K562 (cell line): Measurements from ENCODE around the gene PSMB11. TPM values are rescaled to one million over a fixed set of nuclear protein-coding genes. Genes with fewer than 3 reads are reported as not detected.

Source experiments
- ATAC-seq: fragments of 200-7000 bp; cut with Tn5 transposase; 3 replicates; pipeline ENCODE4 v1.9.1; 2020; ENCODE audit warnings: moderate library complexity
- BruUV-seq: library from RNA; stranded (reverse); fragments of 400-500 nt; replicated peaks from 2 replicates; lab custom pipeline; 2021; lab: Mats Ljungman, UMichigan
- CTCF ChIA-PET: fragments of 300-600 bp; formaldehyde crosslinking; extraction: SDS; loops from one replicate; lab custom pipeline; 2021; ENCODE audit warnings: low intra/inter-chr PET ratio; lab: Yijun Ruan, JAX
- POLR2A ChIA-PET: fragments of 300-600, 350-650 bp; sonication (Branson Sonifier 250); formaldehyde crosslinking; extraction: SDS; loops from one replicate; lab custom pipeline; 2021; ENCODE audit warnings: antibody characterized with exemption, inconsistent platforms; lab: Yijun Ruan, JAX
- DNase-seq, 4 experiments: peaks; one replicate each; pipeline versions ENCODE4 v3.0.0 to v3.0.0-alpha.2; 2011 to 2018; ENCODE audit warnings: low spot score in 3 of 4, mixed read lengths in 3 of 4; ENCODE audit errors: extremely low read depth in 1 of 4
- FAIRE-seq: peaks from 2 replicates; lab custom pipeline; 2011; peaks lifted over from hg19 to GRCh38; lab: Jason Lieb, UNC
- H2AFZ ChIP-seq: 2 replicates; pipeline ENCODE4 v1.6.0; 2011; ENCODE audit warnings: low read depth, low read length, control low read depth, inconsistent platforms
- H3K27ac ChIP-seq: fragments of 200-600 bp; 3 replicates; pipeline ENCODE4 v1.8.0; 2011; ENCODE audit warnings: low read depth, mild to moderate bottlenecking, control low read depth, inconsistent platforms, low read length, moderate library complexity, mixed read lengths; ENCODE audit errors: extremely low read depth
- H3K27me3 ChIP-seq, 2 experiments: fragments of 300-600 bp in 1 of 2; 2 replicates in 1 of 2; 3 replicates in 1 of 2; pipeline versions ENCODE4 v1.6.0 to v1.8.0; 2011; ENCODE audit warnings: inconsistent platforms in 2 of 2, low read length in 2 of 2, mild to moderate bottlenecking in 1 of 2, mixed read lengths in 1 of 2, moderate library complexity in 1 of 2; ENCODE audit not compliant: control insufficient read depth in 2 of 2, insufficient read depth in 2 of 2
- H3K36me3 ChIP-seq: fragments of 300-600 bp; 3 replicates; pipeline ENCODE4 v1.8.0; 2011; ENCODE audit warnings: mild to moderate bottlenecking, low read length, inconsistent platforms; ENCODE audit not compliant: control insufficient read depth, insufficient read depth
- H3K4me1 ChIP-seq, 2 experiments: fragments of 200-600 bp in 1 of 2; replicated peaks in 1 of 2; 2 replicates in 1 of 2; 3 replicates in 1 of 2; pipeline versions ENCODE4 v1.5.1 to v1.8.0; 2011; ENCODE audit warnings: inconsistent platforms in 2 of 2, low read length in 2 of 2, mild to moderate bottlenecking in 1 of 2, mixed read lengths in 1 of 2, moderate library complexity in 1 of 2; ENCODE audit not compliant: control insufficient read depth in 2 of 2, insufficient read depth in 2 of 2
- H3K4me2 ChIP-seq: 2 replicates; pipeline ENCODE4 v1.6.1; 2011; ENCODE audit warnings: low read length, control low read depth, inconsistent platforms, mixed read lengths; ENCODE audit not compliant: insufficient read depth
- H3K4me3 ChIP-seq: fragments of 200-600 bp; sonication (generic), shearing (Covaris generic); 2 replicates; pipeline ENCODE4 v1.5.1; 2016; ENCODE audit warnings: control low read depth, inconsistent platforms
- H3K79me2 ChIP-seq: fragments of 200-600 bp; 3 replicates; pipeline ENCODE4 v1.8.0; 2011; ENCODE audit warnings: low read length, inconsistent platforms; ENCODE audit not compliant: control insufficient read depth, insufficient read depth
- H3K9ac ChIP-seq, 2 experiments: 2 replicates each; pipeline versions ENCODE4 v1.6.0 to v1.6.1; 2011; ENCODE audit warnings: low read depth in 2 of 2, low read length in 2 of 2, control low read depth in 1 of 2, inconsistent platforms in 1 of 2, mild to moderate bottlenecking in 1 of 2, mixed read lengths in 1 of 2; ENCODE audit not compliant: insufficient read depth in 1 of 2
- H3K9me1 ChIP-seq: one replicate; pipeline ENCODE4 v1.6.0; 2011; ENCODE audit warnings: inconsistent platforms, mild to moderate bottlenecking, low read length, moderate library complexity; ENCODE audit not compliant: control insufficient read depth, insufficient read depth
- H3K9me3 ChIP-seq: replicated peaks from 2 replicates; pipeline ENCODE4 v1.5.1; 2011; ENCODE audit warnings: low read depth, low read length, inconsistent platforms; ENCODE audit not compliant: control insufficient read depth, insufficient read depth
- H4K20me1 ChIP-seq: replicated peaks from 2 replicates; pipeline ENCODE4 v1.6.1; 2011; ENCODE audit warnings: low read length, inconsistent platforms, mixed read lengths; ENCODE audit not compliant: control insufficient read depth, insufficient read depth
- FOXA1 ChIP-seq: fragments of 450-650 bp; IDR thresholded peaks from 2 replicates; pipeline ENCODE4 v1.6.1; 2016; ENCODE audit warnings: mild to moderate bottlenecking, borderline replicate concordance
- WGBS: fragments of 100-300 bp; shearing (Covaris generic); methylation state at CpG from one replicate; pipeline ENCODE4 v1.1.6; 2016; ENCODE audit warnings: low coverage, mixed read lengths; ENCODE audit not compliant: insufficient coverage; ENCODE audit errors: missing lambda C conversion rate; 5-methylcytosine and 5-hydroxymethylcytosine counted together
- in situ Hi-C: fragments of 300-500 bp; cut with MboI; formaldehyde crosslinking; loops from 4 replicates; pipeline ENCODE4 v1.15.0; 2018; ENCODE audit warnings: inconsistent platforms, mixed read lengths
- intact Hi-C: fragments of 100-400 bp; cut with micrococcal nuclease; formaldehyde crosslinking; loops from 2 replicates; pipeline ENCODE4 v1.14.2; 2022
- polyA plus RNA-seq, 8 experiments: library from polyadenylated mRNA; depleted of rRNA in 4 of 8; stranded (reverse) in 5 of 8; unstranded in 3 of 8; fragments of >200 nt; fragmentation: Nextera tagmentation in 2 of 8; fragmentation: Illumina TruSeq in 1 of 8; extraction: Ambion mirVana in 2 of 8; extraction: Trizol in 1 of 8; gene quantifications; 2 replicates each; pipeline versions ENCODE4 v1.2.1 to v1.2.3, GENCODE V29; 2011 to 2014; ENCODE audit warnings: inconsistent platforms in 1 of 8, missing spikeins in 1 of 8
- total RNA-seq, 7 experiments: library from RNA; depleted of rRNA in 6 of 7; stranded (reverse); fragments of >200 nt in 6 of 7; fragmentation: Illumina TruSeq in 2 of 7; extraction: Trizol in 2 of 7; gene quantifications; 2 replicates each; pipeline versions ENCODE4 v1.2.1 to v1.2.3, GENCODE V29; 2011 to 2021; ENCODE audit warnings: low replicate concordance in 1 of 7
- TF ChIP-seq, protein P1 (sequence below): fragments of 200-600 bp; sonication (generic); IDR thresholded peaks from one replicate; pipeline ENCODE4 v1.6.1; 2012; ENCODE audit warnings: mild to moderate bottlenecking, low read depth, low read length, inconsistent platforms
- TF ChIP-seq, protein P2 (sequence below): fragments of 250-450 bp; sonication (Bioruptor Pico); IDR thresholded peaks from 2 replicates; pipeline ENCODE4 v1.4.0; 2020; ENCODE audit warnings: mild to moderate bottlenecking, moderate library complexity

PSMB11 gene
- total and polyA plus RNA-seq, 9 of the 15 experiments (the other 6 are each of a cell fraction or from before 2014, with no cell fraction given) = not detected

DNA sequence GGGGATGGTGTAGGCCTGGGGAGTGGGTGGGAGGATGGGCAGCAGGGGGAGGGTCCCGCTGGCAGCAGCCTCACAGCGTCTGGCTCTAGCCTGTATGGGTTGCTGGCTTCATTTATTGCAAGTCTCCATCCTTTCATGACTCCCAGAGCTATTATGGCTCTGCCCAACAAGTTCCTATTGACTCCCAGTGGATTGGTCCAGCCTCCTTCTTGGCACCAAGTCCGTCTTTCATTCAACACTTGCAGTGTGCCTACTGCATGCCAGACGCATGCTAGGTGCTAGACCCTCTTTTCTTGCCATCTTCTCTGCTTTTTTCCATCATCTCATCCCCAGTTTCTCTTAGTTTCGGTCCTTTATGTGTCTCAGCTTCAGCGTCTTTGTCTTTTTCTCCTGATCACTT lies 1.1 kb downstream of the PSMB11 start:
- no peak overlapping the region for H2AFZ ChIP-seq
- H3K27me3 ChIP-seq = no peaks in the 10 kb centered on the region
- WGBS = 37% methylated on average over 6 of the region's 6 CpGs
- POLR2A ChIA-PET = interaction anchor here (0.7 to 1.0 kb wide), 2 partner anchors 10 to 37 kb away, joined by 3 read pairs; no protein-coding TSS in a partner anchor
- no peak for FAIRE-seq
- ATAC-seq = no peak
- H3K79me2 ChIP-seq = no peaks in the 10 kb centered on the region
- H3K4me3 ChIP-seq = no peak overlapping the region
- no peak overlapping the region for H3K27ac ChIP-seq
- no peaks in the 10 kb centered on the region for H3K36me3 ChIP-seq
- no peak for DNase-seq
- no peaks in the 10 kb centered on the region for H3K9me1 ChIP-seq
- CTCF ChIA-PET = no interaction called here
- no peak overlapping the region for H3K4me2 ChIP-seq
- TF ChIP-seq FOXA1 = no peak
- TF ChIP-seq, protein P1, sequence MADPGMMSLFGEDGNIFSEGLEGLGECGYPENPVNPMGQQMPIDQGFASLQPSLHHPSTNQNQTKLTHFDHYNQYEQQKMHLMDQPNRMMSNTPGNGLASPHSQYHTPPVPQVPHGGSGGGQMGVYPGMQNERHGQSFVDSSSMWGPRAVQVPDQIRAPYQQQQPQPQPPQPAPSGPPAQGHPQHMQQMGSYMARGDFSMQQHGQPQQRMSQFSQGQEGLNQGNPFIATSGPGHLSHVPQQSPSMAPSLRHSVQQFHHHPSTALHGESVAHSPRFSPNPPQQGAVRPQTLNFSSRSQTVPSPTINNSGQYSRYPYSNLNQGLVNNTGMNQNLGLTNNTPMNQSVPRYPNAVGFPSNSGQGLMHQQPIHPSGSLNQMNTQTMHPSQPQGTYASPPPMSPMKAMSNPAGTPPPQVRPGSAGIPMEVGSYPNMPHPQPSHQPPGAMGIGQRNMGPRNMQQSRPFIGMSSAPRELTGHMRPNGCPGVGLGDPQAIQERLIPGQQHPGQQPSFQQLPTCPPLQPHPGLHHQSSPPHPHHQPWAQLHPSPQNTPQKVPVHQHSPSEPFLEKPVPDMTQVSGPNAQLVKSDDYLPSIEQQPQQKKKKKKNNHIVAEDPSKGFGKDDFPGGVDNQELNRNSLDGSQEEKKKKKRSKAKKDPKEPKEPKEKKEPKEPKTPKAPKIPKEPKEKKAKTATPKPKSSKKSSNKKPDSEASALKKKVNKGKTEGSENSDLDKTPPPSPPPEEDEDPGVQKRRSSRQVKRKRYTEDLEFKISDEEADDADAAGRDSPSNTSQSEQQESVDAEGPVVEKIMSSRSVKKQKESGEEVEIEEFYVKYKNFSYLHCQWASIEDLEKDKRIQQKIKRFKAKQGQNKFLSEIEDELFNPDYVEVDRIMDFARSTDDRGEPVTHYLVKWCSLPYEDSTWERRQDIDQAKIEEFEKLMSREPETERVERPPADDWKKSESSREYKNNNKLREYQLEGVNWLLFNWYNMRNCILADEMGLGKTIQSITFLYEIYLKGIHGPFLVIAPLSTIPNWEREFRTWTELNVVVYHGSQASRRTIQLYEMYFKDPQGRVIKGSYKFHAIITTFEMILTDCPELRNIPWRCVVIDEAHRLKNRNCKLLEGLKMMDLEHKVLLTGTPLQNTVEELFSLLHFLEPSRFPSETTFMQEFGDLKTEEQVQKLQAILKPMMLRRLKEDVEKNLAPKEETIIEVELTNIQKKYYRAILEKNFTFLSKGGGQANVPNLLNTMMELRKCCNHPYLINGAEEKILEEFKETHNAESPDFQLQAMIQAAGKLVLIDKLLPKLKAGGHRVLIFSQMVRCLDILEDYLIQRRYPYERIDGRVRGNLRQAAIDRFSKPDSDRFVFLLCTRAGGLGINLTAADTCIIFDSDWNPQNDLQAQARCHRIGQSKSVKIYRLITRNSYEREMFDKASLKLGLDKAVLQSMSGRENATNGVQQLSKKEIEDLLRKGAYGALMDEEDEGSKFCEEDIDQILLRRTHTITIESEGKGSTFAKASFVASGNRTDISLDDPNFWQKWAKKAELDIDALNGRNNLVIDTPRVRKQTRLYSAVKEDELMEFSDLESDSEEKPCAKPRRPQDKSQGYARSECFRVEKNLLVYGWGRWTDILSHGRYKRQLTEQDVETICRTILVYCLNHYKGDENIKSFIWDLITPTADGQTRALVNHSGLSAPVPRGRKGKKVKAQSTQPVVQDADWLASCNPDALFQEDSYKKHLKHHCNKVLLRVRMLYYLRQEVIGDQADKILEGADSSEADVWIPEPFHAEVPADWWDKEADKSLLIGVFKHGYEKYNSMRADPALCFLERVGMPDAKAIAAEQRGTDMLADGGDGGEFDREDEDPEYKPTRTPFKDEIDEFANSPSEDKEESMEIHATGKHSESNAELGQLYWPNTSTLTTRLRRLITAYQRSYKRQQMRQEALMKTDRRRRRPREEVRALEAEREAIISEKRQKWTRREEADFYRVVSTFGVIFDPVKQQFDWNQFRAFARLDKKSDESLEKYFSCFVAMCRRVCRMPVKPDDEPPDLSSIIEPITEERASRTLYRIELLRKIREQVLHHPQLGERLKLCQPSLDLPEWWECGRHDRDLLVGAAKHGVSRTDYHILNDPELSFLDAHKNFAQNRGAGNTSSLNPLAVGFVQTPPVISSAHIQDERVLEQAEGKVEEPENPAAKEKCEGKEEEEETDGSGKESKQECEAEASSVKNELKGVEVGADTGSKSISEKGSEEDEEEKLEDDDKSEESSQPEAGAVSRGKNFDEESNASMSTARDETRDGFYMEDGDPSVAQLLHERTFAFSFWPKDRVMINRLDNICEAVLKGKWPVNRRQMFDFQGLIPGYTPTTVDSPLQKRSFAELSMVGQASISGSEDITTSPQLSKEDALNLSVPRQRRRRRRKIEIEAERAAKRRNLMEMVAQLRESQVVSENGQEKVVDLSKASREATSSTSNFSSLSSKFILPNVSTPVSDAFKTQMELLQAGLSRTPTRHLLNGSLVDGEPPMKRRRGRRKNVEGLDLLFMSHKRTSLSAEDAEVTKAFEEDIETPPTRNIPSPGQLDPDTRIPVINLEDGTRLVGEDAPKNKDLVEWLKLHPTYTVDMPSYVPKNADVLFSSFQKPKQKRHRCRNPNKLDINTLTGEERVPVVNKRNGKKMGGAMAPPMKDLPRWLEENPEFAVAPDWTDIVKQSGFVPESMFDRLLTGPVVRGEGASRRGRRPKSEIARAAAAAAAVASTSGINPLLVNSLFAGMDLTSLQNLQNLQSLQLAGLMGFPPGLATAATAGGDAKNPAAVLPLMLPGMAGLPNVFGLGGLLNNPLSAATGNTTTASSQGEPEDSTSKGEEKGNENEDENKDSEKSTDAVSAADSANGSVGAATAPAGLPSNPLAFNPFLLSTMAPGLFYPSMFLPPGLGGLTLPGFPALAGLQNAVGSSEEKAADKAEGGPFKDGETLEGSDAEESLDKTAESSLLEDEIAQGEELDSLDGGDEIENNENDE = no peak
- TF ChIP-seq, protein P2, sequence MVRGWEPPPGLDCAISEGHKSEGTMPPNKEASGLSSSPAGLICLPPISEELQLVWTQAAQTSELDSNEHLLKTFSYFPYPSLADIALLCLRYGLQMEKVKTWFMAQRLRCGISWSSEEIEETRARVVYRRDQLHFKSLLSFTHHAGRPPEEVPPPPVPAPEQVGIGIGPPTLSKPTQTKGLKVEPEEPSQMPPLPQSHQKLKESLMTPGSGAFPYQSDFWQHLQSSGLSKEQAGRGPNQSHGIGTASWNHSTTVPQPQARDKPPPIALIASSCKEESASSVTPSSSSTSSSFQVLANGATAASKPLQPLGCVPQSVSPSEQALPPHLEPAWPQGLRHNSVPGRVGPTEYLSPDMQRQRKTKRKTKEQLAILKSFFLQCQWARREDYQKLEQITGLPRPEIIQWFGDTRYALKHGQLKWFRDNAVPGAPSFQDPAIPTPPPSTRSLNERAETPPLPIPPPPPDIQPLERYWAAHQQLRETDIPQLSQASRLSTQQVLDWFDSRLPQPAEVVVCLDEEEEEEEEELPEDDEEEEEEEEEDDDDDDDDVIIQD = no peak
- in situ Hi-C loops = no loop called here
- BruUV-seq = no TSS peak
- intact Hi-C loops = no loop called here
- no peaks in the 10 kb centered on the region for H4K20me1 ChIP-seq
- H3K9me3 ChIP-seq = no peaks in the 10 kb centered on the region
- H3K4me1 ChIP-seq = peaks cover 15 to 35% of the 10 kb centered on the region in 2 experiments
- 0 out of 4 replicates have a peak overlapping the region, but pooled peaks of 1 of the 2 experiments have one; percentile 21 for H3K9ac ChIP-seq
